T1000 (cell line): ENCODE data around the gene MEDAG.

Source experiments
- DNase-seq: peaks from one replicate; lab custom pipeline; 2025; ENCODE audit warnings: mixed read lengths; lab: John Stamatoyannopoulos, UW

The MEDAG gene

GRCh38 chr13:30872685-30873461, 33.2 kb upstream of the MEDAG start:
- DNase-seq, result no peak

GRCh38 chr13:30873499-30873898, 32.6 kb upstream of the MEDAG start:
- DNase-seq, result no peak

GRCh38 chr13:30874111-30874510, 32.0 kb upstream of the MEDAG start:
- DNase-seq, result no peak

GRCh38 chr13:30874561-30874960, 31.5 kb upstream of the MEDAG start:
- no peak for DNase-seq

- DNase-seq, result no peak
These were observed 28.7 kb upstream of the MEDAG start for GRCh38 chr13:30877335-30877734.

- DNase-seq, result no peak
These were observed 25.8 kb upstream of the MEDAG start for GRCh38 chr13:30880151-30880855.

GRCh38 chr13:30880856-30881155, 25.3 kb upstream of the MEDAG start:
- DNase-seq, result no peak

GRCh38 chr13:30881191-30881651, 24.9 kb upstream of the MEDAG start:
- DNase-seq, result no peak

- no peak for DNase-seq
These were observed 23.8 kb upstream of the MEDAG start for GRCh38 chr13:30882026-30882850.

GRCh38 chr13:30882996-30883766, 22.9 kb upstream of the MEDAG start:
- DNase-seq, result no peak

GRCh38 chr13:30884543-30884942, 21.5 kb upstream of the MEDAG start:
- no peak for DNase-seq

- DNase-seq, result no peak
These were observed 16.8 kb upstream of the MEDAG start for GRCh38 chr13:30889196-30889690.

- no peak for DNase-seq
These were observed 13.1 kb upstream of the MEDAG start for GRCh38 chr13:30892966-30893365.

- peak; percentile 7 for DNase-seq
These were observed 10.3 kb upstream of the MEDAG start for GRCh38 chr13:30895773-30896172.

- no peak for DNase-seq
These were observed 8.0 kb upstream of the MEDAG start for GRCh38 chr13:30898070-30898469.

GRCh38 chr13:30898678-30899241, 7.3 kb upstream of the MEDAG start:
- DNase-seq, result no peak

- no peak for DNase-seq
These were observed 5.6 kb upstream of the MEDAG start for GRCh38 chr13:30900436-30900835.

GRCh38 chr13:30900952-30901749, 4.9 kb upstream of the MEDAG start:
- DNase-seq, result no peak

- no peak for DNase-seq
These were observed 2.0 kb upstream of the MEDAG start for GRCh38 chr13:30904043-30904442.

- no peak for DNase-seq
These were observed 460 bp downstream of the MEDAG start for GRCh38 chr13:30906411-30907051.
